HuH-7 (cell line): Measurements from ENCODE around the gene MED6.

Experiments used
- DNase-seq: peaks from one replicate; pipeline ENCODE4 v3.0.0; 2011; ENCODE audit warnings: low spot score

Gene MED6

DNA sequence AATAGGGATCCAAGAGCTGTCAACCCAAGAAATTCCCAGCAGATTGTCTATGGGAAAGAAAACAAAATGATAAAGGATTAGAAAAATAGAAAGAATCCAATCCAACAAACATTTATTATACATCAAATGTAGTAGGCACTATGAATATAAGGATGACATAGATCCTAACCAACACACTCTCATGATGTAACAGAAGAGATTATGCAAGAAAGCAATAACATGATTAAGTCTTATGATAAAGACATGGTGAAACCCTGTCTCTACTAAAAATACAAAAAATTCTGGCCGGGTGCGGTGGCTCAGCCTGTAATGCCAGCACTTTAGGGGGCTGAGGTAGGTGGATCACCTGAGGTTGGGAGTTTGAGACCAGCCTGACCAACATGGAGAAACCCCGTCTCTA is 2.7 kb downstream of the MED6 start:
- DNase-seq, result no peak

GRCh38 chr14:70595443-70596185 is 4.8 kb downstream of the MED6 start:
- no peak for DNase-seq

DNA sequence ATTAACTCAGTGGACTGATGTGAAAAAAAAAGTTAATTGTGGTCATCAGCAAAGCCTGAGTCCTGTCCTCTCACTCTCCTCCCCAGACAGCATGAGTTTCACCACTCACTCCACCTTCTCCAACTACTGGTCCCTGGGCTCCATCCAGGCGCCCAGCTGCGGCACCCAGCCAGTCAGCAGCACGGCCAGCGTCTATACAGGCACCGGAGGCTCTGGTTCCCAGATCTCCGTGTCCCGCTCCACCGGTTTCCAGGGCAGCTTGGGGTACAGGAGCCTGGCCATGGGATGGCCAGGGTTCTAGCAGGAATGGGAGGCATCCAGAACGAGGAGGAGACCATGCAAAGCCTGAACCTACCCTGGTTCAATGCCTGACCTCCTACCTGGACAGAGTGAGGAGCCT is 6.0 kb downstream of the MED6 start:
- DNase-seq, result no peak

DNA sequence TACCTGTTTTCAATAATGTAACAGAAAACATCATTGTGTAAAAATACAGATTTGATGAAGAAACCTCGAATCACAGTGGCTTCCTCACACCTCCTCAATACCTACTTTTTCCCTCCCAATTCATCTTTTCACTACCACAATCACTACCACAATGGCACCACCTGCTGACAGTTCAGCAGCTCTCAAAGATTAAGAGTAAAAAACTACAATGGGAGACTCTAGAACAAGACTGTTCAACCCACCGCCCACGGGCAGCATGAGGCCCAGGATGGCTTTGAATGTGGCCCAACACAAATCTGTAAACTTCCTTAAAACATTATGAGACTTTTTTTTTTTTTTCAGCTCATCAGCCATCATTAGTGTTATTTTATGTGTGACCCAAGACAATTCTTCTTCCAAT is 15.2 kb downstream of the MED6 start:
- no peak for DNase-seq

DNA sequence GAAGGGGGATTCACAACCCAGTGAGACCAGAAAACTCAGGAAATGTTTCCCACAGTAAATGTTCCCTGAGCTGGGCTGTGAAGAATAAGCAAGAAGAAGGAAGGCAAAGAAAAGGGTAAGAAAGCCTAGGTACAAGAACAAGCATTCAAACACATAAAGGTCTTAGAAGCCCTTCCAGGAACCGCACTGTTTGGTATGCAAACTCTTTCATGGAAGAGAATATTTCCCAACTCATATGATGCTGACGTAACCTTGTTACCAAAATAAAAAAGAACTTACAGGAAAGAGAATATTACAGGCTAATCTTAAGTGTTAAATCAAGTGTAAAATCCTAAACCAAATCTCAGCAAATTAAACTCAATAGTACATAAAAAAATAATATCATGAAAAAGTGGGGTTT is 23.6 kb downstream of the MED6 start:
- DNase-seq, result no peak

GRCh38 chr14:70573050-70573449 is 27.4 kb downstream of the MED6 start:
- DNase-seq, result no peak

GRCh38 chr14:70571139-70571538 is 29.3 kb downstream of the MED6 start:
- no peak for DNase-seq

- peak; percentile 29 for DNase-seq
These were observed 32.7 kb downstream of the MED6 start for GRCh38 chr14:70567791-70568190.

DNA sequence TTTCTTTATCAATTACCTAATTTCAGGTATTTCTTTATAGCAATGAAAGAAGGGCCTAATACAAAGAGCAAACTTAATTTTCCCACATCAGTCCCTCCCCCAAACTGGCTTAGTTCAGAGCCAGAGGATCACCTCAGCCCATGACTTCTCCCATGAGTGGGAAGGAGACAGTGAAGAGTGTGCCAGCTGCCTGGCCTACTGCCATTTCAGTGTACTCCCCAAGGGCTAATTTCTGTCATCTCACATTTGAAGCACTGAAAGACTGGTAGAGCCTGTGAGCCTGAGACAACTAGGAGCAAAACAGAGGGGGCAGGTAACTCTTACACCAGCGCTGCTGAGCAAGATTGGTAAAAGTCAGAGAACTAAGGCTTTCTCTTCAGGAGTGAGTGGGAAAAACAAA is 36.6 kb downstream of the MED6 start:
- no peak for DNase-seq

DNA sequence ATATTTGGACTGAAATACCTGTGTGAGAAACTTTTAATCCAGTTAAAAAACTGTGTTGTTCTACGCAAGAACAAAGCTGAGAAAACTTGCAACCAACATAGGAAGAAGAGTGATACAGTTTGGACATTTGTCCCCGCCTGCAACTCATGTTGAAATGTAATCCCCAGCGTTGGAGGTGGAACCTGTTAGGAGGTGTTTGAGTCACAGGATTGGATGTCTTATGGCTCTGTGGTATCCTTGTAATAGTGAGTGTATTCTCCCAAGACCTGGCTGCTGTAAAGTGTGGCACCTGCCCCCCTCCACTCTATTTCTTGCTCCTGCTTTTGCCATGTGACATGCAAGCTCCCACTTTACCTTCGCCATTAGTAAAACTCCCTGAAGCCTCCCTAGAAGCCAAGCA is 37.0 kb downstream of the MED6 start:
- DNase-seq, result no peak

DNA sequence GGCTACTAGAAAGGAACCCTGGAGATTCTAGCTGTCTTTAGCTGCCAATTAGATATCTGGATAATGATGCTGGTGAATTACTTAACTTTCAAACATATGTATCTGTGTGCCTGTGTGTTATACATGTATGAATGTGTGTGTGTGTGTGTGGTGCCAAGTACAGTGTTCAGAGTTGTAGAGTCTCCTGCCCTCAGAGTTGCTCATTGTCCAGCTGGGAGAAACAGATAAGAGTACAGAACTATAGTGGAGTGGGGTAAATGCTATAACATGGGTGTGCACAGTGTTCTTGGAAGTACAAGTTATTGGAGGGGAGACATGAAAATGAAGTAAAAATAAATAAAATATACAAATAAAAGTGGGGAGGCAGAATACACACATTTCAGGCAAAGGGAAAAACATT is 42.1 kb downstream of the MED6 start:
- DNase-seq, result no peak

DNA sequence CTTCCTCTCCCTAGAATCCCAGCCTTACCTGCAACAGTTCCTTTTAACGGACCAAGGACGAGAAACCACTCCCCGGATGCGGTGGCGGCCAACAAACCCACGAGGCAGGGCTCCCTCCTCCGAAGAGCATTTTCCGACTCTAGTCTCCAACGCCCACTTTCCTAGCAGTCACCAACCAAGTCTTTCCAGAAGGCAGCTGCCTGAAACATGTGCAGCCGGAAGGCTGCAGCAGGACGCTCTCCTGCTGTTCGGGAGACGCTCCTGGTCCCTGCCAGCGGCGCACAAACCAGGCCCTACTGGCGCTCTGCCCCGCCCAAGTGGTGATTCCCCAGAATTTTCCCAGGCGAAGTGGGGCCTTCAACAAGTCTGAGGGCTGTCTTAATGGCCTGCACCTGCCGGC is 44.6 kb downstream of the MED6 start:
- DNase-seq, result no peak

GRCh38 chr14:70538087-70538486 is 62.4 kb downstream of the MED6 start:
- DNase-seq, result no peak

GRCh38 chr14:70536830-70537229 is 63.6 kb downstream of the MED6 start:
- DNase-seq, result no peak

DNA sequence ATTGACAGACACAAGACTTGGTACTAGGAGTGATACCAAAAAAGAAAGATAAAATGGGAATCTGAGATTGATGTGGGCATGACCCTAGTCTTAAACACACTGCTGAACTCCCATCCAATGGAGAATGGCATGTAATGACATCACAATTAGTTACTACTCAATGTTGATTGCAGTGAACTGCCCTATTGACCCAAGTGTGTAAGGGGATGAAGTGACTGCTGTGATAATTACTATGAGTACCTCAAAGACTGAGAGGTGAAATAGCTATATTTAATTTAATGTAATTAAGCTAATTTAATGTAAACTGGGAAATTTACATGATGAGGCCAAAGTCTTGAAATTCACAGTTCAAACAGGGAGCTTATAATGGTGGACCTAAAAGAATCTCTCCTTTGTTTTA is 65.6 kb downstream of the MED6 start, which contains the start of gene ADAM20:
Gene ADAM20 (minus strand): TSS at position 101 of the 400 bp plus-strand sequence. CDS start 10,247 bp downstream, outside the sequence.
- no peak for DNase-seq
